Right lobe of liver (tissue), 4 donors: ENCODE results near the gene DOK6.

Experiments used
- CTCF ChIP-seq, 4 donors: fragments of 200-600 bp in 3 of 4; fragments of 450-650 bp in 1 of 4; IDR thresholded peaks; one replicate each; pipeline versions ENCODE4 v1.5.1 to v1.8.0; 2016 to 2022; ENCODE audit warnings: antibody characterized with exemption in 4 of 4, mild to moderate bottlenecking in 2 of 4
- POLR2A ChIP-seq: fragments of 450-650 bp; IDR thresholded peaks from one replicate; pipeline ENCODE4 v1.6.1; 2017; ENCODE audit warnings: antibody characterized with exemption, mild to moderate bottlenecking
- donor health status: DM: no; HTN: no; CAD: no.
- donor health status: DM: no; HTN: no; CAD: no.
- donor health status: DM: no; HTN: yes; CAD: no.

GRCh38 chr18:69494841-69495240, 94.2 kb downstream of the DOK6 start:
- no peak for TF ChIP-seq CTCF (IDR thresholded peaks at IDR 0.05)
- no peak for TF ChIP-seq POLR2A
